ENCODE data around the gene OTULIN. TPM values are rescaled to one million over a fixed set of nuclear protein-coding genes. Genes with fewer than 3 reads are reported as not detected.

The OTULIN gene
- total and polyA plus RNA-seq, 2 of the 8 experiments (the other 6 are each of a cell fraction or from before 2014, with no cell fraction given) = 5.2 to 34.8 TPM

- TF ChIP-seq CHD7 (IDR thresholded peaks at IDR 0.05; ENCODE audit: insufficient replicate concordance, low read length) (no peak), RFX5 (IDR thresholded peaks at IDR 0.05; ENCODE audit: borderline replicate concordance, low read depth, low read length) (no peak), NRF1 (IDR thresholded peaks at IDR 0.05; ENCODE audit: low read depth, low read length) (no peak), ATF3 (IDR thresholded peaks at IDR 0.05; ENCODE audit: insufficient read depth, low read depth, low read length) (no peak), FOSL1 (IDR thresholded peaks at IDR 0.05; ENCODE audit: insufficient read depth, low read depth, low read length) (no peak), BACH1 (IDR thresholded peaks at IDR 0.05; ENCODE audit: low read length) (no peak), SIX5 (IDR thresholded peaks at IDR 0.05; ENCODE audit: low read depth, low read length) (no peak), KDM4A (IDR thresholded peaks at IDR 0.05; ENCODE audit: low read depth, low read length, severe bottlenecking) (no peak), SAP30 (IDR thresholded peaks at IDR 0.05; ENCODE audit: insufficient read depth, insufficient replicate concordance, low read length) (no peak), RBBP5 (IDR thresholded peaks at IDR 0.05; ENCODE audit: borderline replicate concordance, low read depth, low read length) (no peak)
These were observed 9.3 kb upstream of the OTULIN start (continued) for GRCh38 chr5:14655146-14655741.
